Measurements from ENCODE around the gene POLR2F. TPM values are rescaled to one million over a fixed set of nuclear protein-coding genes. Genes with fewer than 3 reads are reported as not detected.

The POLR2F gene
- polyA plus RNA-seq, 1 donor (not counting 4 experiments of a cell fraction or from before 2014, with no cell fraction given) = 119 TPM

DNA sequence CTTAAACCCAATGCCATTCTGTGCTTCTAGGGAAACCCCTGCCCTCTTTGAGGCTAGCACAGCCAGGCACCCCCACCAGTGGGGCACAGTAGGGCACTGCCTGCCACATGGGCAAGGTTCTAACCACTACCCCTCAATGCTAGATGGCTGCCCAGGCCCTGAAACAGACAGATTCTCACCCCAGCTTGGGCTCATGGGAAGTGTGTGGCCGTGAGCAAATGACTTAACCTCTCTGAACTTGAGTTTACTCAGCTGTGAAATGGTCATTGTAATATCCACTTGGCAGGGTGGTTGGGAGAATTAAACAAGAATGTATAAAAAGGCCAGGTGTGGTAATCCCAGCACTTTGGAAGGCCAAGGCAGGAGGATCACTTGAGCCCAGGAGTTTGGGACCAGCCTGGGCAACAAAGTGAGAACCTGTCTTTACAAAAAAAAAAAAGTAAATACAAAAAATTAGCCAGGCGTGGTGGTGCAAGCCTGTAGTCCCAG lies 22.5 kb upstream of the POLR2F start:
- no peak for FAIRE-seq
- peaks cover 5% of the 10 kb centered on the region for H3K9me1 ChIP-seq (ENCODE audit: control insufficient read depth, extremely low read depth, insufficient read depth, low read length)
- peaks cover 41% of the 10 kb centered on the region for H4K20me1 ChIP-seq (ENCODE audit: control insufficient read depth, extremely low read depth, insufficient read depth, low read length)
- no peaks in the 10 kb centered on the region for H3K9me3 ChIP-seq (ENCODE audit: control insufficient read depth, low read depth, low read length)
- H3K4me2 ChIP-seq (ENCODE audit: control insufficient read depth, extremely low read depth, insufficient read depth, low read depth, low read length) = no peak overlapping the region
- TF ChIP-seq, protein P1, sequence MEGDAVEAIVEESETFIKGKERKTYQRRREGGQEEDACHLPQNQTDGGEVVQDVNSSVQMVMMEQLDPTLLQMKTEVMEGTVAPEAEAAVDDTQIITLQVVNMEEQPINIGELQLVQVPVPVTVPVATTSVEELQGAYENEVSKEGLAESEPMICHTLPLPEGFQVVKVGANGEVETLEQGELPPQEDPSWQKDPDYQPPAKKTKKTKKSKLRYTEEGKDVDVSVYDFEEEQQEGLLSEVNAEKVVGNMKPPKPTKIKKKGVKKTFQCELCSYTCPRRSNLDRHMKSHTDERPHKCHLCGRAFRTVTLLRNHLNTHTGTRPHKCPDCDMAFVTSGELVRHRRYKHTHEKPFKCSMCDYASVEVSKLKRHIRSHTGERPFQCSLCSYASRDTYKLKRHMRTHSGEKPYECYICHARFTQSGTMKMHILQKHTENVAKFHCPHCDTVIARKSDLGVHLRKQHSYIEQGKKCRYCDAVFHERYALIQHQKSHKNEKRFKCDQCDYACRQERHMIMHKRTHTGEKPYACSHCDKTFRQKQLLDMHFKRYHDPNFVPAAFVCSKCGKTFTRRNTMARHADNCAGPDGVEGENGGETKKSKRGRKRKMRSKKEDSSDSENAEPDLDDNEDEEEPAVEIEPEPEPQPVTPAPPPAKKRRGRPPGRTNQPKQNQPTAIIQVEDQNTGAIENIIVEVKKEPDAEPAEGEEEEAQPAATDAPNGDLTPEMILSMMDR (optimal IDR thresholded peaks at IDR 0.05 in 1 of 3, IDR thresholded peaks at IDR 0.05 in 1 of 3, conservative IDR thresholded peaks at IDR 0.05 in 1 of 3; ENCODE audit: extremely low read depth in 1 of 3, insufficient read depth in 2 of 3, low read length in 3 of 3) = no peak
- TF ChIP-seq EZH2 (IDR thresholded peaks at IDR 0.05; ENCODE audit: low read length) = no peak
- no peak overlapping the region for H2AFZ ChIP-seq (ENCODE audit: control insufficient read depth, low read length)
- H3K4me1 ChIP-seq (ENCODE audit: control insufficient read depth, extremely low read depth, insufficient read depth, low read length) = peaks cover 21% of the 10 kb centered on the region
- no peaks in the 10 kb centered on the region for H3K27me3 ChIP-seq (ENCODE audit: control insufficient read depth, extremely low read depth, insufficient read depth, low read length)
- H3K36me3 ChIP-seq (ENCODE audit: control insufficient read depth in 2 of 2, extremely low read depth in 1 of 2, insufficient read depth in 2 of 2, low read length in 2 of 2) = peaks cover 51 to 61% of the 10 kb centered on the region in 2 experiments
- no peak overlapping the region for H3K27ac ChIP-seq (ENCODE audit: control insufficient read depth, insufficient read depth, low read length)
- dilution Hi-C loops (cut with MboI; ENCODE audit: extremely low pct_ligation_motif_present, low sequenced_read_pairs) = no loop called here
- peaks cover 44% of the 10 kb centered on the region for H3K79me2 ChIP-seq (ENCODE audit: control insufficient read depth, insufficient read depth, low read length)
- H3K9ac ChIP-seq (ENCODE audit: control insufficient read depth, extremely low read depth, insufficient read depth, low read length) = no peak overlapping the region
- DNase-seq (ENCODE audit: low read depth, low spot score) = no peak
- no peak overlapping the region for H3K4me3 ChIP-seq (ENCODE audit: control insufficient read depth in 2 of 3, extremely low read depth in 1 of 3, insufficient read depth in 2 of 3, low read depth in 1 of 3, low read length in 3 of 3)

DNA sequence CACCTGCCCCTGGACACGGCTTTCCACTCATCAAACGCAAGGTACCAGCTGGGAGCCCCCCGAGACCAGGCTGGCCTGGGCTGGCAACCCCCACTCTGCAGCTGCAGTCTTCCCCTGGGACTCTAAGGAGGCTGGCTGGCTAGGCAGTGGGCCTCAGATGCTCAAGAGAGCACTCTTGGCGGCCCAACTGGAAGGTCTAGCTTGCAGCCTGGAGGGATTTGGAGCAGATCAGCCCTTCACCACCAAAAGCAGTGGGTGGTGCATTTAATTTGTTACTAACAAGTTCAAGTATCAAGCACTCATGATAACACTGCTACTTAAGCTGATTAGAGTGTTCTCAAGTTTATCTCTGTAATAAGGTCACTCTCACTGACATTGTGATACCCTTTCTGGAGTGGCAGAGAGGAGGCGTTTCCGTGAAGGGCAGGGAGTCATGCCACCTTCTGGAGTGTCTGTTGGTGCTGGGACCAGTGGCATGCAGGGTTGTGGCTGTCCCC lies 21.6 kb upstream of the POLR2F start:
- no peaks in the 10 kb centered on the region for H3K9me3 ChIP-seq (ENCODE audit: control insufficient read depth, low read depth, low read length)
- no peak for DNase-seq (ENCODE audit: low read depth, low spot score)
- no peak overlapping the region for H3K4me2 ChIP-seq (ENCODE audit: control insufficient read depth, extremely low read depth, insufficient read depth, low read depth, low read length)
- FAIRE-seq = no peak
- peaks cover 5% of the 10 kb centered on the region for H3K9me1 ChIP-seq (ENCODE audit: control insufficient read depth, extremely low read depth, insufficient read depth, low read length)
- no peaks in the 10 kb centered on the region for H3K27me3 ChIP-seq (ENCODE audit: control insufficient read depth, extremely low read depth, insufficient read depth, low read length)
- no peak overlapping the region for H3K9ac ChIP-seq (ENCODE audit: control insufficient read depth, extremely low read depth, insufficient read depth, low read length)
- dilution Hi-C loops (cut with MboI; ENCODE audit: extremely low pct_ligation_motif_present, low sequenced_read_pairs) = no loop called here
- peaks cover 48 to 57% of the 10 kb centered on the region in 2 experiments for H3K36me3 ChIP-seq (ENCODE audit: control insufficient read depth in 2 of 2, extremely low read depth in 1 of 2, insufficient read depth in 2 of 2, low read length in 2 of 2)
- TF ChIP-seq EZH2 (IDR thresholded peaks at IDR 0.05; ENCODE audit: low read length) = no peak
- TF ChIP-seq, protein P1 (optimal IDR thresholded peaks at IDR 0.05 in 1 of 3, IDR thresholded peaks at IDR 0.05 in 1 of 3, conservative IDR thresholded peaks at IDR 0.05 in 1 of 3; ENCODE audit: extremely low read depth in 1 of 3, insufficient read depth in 2 of 3, low read length in 3 of 3) = no peak
- H3K4me3 ChIP-seq (ENCODE audit: control insufficient read depth in 2 of 3, extremely low read depth in 1 of 3, insufficient read depth in 2 of 3, low read depth in 1 of 3, low read length in 3 of 3) = no peak overlapping the region
- H2AFZ ChIP-seq (ENCODE audit: control insufficient read depth, low read length) = no peak overlapping the region
- peaks cover 21% of the 10 kb centered on the region for H3K4me1 ChIP-seq (ENCODE audit: control insufficient read depth, extremely low read depth, insufficient read depth, low read length)
- H4K20me1 ChIP-seq (ENCODE audit: control insufficient read depth, extremely low read depth, insufficient read depth, low read length) = peaks cover 39% of the 10 kb centered on the region
- no peak overlapping the region for H3K27ac ChIP-seq (ENCODE audit: control insufficient read depth, insufficient read depth, low read length)
- peaks cover 36% of the 10 kb centered on the region for H3K79me2 ChIP-seq (ENCODE audit: control insufficient read depth, insufficient read depth, low read length)

All from keratinocyte (primary cell).